Left lung (tissue), 10 donors: ENCODE measurements around the gene TSPAN9. TPM values are rescaled to one million over a fixed set of nuclear protein-coding genes. Genes with fewer than 3 reads are reported as not detected.

Experiments
- ATAC-seq: fragments of 200-7000 bp; cut with Tn5 transposase; one replicate; pipeline ENCODE4 v1.9.1; 2020; ENCODE audit warnings: moderate library complexity
- DNase-seq, 4 donors: peaks; one replicate each; pipeline ENCODE4 v3.0.0-alpha.2; 2013 to 2020
- H3K27ac ChIP-seq, 2 donors: fragments of 200-600 bp; sonication (generic) in 1 of 2; one replicate each; pipeline versions ENCODE4 v1.5.0 to v1.8.0; 2020 to 2021
- H3K27me3 ChIP-seq, 2 donors: fragments of 200-600 bp; sonication (generic) in 1 of 2; one replicate each; pipeline versions ENCODE4 v1.5.0 to v1.8.0; 2020 to 2021
- H3K36me3 ChIP-seq, 2 donors: fragments of 200-600 bp; sonication (generic) in 1 of 2; one replicate each; pipeline versions ENCODE4 v1.5.0 to v1.8.0; 2020 to 2021
- H3K4me1 ChIP-seq, 2 donors: fragments of 200-600 bp; one replicate each; pipeline ENCODE4 v1.8.0; 2021
- H3K4me3 ChIP-seq, 2 donors: fragments of 200-600 bp; sonication (generic) in 1 of 2; one replicate each; pipeline versions ENCODE4 v1.5.0 to v1.8.0; 2020 to 2021; ENCODE audit warnings: mild to moderate bottlenecking in 1 of 2
- H3K9me3 ChIP-seq, 2 donors: fragments of 200-600 bp; sonication (generic) in 1 of 2; one replicate each; pipeline versions ENCODE4 v1.5.0 to v1.8.0; 2020 to 2021
- intact Hi-C, 2 donors: fragments of 100-400 bp; cut with DNase I; formaldehyde crosslinking; loops; one replicate each; pipeline versions ENCODE4 v1.11.2 to v1.14.2; 2022
- polyA plus RNA-seq, 6 donors: library from polyadenylated mRNA; unstranded; fragments of 120-200 nt; gene quantifications; one replicate each; pipeline ENCODE4 v1.2.1, GENCODE V29; 2013; ENCODE audit not compliant: insufficient read length in 6 of 6
- total RNA-seq, 2 donors: library from RNA; stranded (reverse); fragmentation: NEBNext Ultra II Directional; extraction: Animal tissue kit (Norgen Biotek cat#: 25700); gene quantifications; one replicate each; pipeline ENCODE4 v1.2.1, GENCODE V29; 2021
- TF ChIP-seq, protein P1 (sequence below), 2 donors: fragments of 200-600 bp; sonication (generic) in 1 of 2; IDR thresholded peaks; one replicate each; pipeline versions ENCODE4 v1.5.0 to v1.8.0; 2021; ENCODE audit warnings: antibody characterized with exemption in 2 of 2
- donor health status: DM: no; HTN: yes; CAD: no.
- donor health status: DM: no; HTN: no; CAD: no.

TSPAN9 gene
- total and polyA plus RNA-seq, 8 donors: 35.6 to 98.6 (median 81.3) TPM

- H3K36me3 ChIP-seq: peaks cover 0 to 42% of the 10 kb centered on the region in 2 donors
- intact Hi-C loops: no loop called here
- H3K27ac ChIP-seq: no peak overlapping the region
- TF ChIP-seq, protein P1, sequence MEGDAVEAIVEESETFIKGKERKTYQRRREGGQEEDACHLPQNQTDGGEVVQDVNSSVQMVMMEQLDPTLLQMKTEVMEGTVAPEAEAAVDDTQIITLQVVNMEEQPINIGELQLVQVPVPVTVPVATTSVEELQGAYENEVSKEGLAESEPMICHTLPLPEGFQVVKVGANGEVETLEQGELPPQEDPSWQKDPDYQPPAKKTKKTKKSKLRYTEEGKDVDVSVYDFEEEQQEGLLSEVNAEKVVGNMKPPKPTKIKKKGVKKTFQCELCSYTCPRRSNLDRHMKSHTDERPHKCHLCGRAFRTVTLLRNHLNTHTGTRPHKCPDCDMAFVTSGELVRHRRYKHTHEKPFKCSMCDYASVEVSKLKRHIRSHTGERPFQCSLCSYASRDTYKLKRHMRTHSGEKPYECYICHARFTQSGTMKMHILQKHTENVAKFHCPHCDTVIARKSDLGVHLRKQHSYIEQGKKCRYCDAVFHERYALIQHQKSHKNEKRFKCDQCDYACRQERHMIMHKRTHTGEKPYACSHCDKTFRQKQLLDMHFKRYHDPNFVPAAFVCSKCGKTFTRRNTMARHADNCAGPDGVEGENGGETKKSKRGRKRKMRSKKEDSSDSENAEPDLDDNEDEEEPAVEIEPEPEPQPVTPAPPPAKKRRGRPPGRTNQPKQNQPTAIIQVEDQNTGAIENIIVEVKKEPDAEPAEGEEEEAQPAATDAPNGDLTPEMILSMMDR (IDR thresholded peaks at IDR 0.05): no peak
- H3K4me3 ChIP-seq: no peak overlapping the region
- no peak for ATAC-seq
- H3K4me1 ChIP-seq: no peaks in the 10 kb centered on the region
- H3K9me3 ChIP-seq: no peaks in the 10 kb centered on the region
- H3K27me3 ChIP-seq: no peaks in the 10 kb centered on the region
- DNase-seq: no peak
These were observed 37.0 kb upstream of the TSPAN9 start for GRCh38 chr12:3040026-3040656.

- no peak for ATAC-seq
- intact Hi-C loops: no loop called here
- H3K27ac ChIP-seq: no peak overlapping the region
These were observed 36.3 kb upstream of the TSPAN9 start for GRCh38 chr12:3040663-3041544.

DNA sequence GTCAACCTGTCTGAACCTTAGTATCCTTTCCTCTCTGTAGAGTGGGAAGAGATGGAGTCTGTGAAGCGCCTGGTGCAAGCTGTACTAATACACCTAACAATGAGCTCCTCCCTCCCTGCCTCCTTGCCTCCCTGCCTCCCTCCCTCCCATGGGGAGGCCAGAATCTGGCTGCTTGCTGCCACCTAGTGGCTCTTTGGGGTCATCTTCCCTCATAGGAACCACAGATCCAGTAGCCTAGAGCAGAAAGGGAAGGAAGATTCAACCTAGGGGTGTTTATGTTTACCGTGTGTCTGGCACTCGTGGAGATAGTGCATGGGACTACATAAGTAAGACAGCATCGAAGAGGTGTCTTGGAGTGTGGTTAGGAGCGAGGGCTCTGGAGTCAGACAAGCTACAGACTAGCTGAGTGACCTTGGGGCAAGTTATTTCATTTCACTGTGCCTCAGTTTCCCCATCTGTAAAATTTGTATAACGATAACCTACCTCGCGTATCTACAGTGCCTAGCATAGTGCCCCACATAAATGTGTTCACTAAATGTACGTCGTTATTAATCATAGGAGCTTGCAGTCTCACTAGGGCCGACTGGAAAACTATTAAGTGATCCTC is 35.5 kb upstream of the TSPAN9 start:
- H3K4me1 ChIP-seq: no peaks in the 10 kb centered on the region
- DNase-seq (peak in 2 of 4 donors; percentile 56 to 67), ATAC-seq (peak; percentile 76)
- TF ChIP-seq, protein P1 (IDR thresholded peaks at IDR 0.05): peak; percentile 31 to 70
- no peak overlapping the region for H3K4me3 ChIP-seq
- H3K9me3 ChIP-seq: no peaks in the 10 kb centered on the region
- no peaks in the 10 kb centered on the region for H3K27me3 ChIP-seq
- intact Hi-C loops: no loop called here
- H3K27ac ChIP-seq: no peak overlapping the region
- H3K36me3 ChIP-seq: peaks cover 0 to 41% of the 10 kb centered on the region in 2 donors

More at GRCh38 chr12:3040663-3041544, 36.3 kb upstream of the TSPAN9 start:
- no peak for DNase-seq
- no peaks in the 10 kb centered on the region for H3K4me1 ChIP-seq
- no peaks in the 10 kb centered on the region for H3K27me3 ChIP-seq
- TF ChIP-seq, protein P1 (IDR thresholded peaks at IDR 0.05): no peak
- H3K9me3 ChIP-seq: no peaks in the 10 kb centered on the region
- peaks cover 0 to 42% of the 10 kb centered on the region in 2 donors for H3K36me3 ChIP-seq
- no peak overlapping the region for H3K4me3 ChIP-seq

DNA sequence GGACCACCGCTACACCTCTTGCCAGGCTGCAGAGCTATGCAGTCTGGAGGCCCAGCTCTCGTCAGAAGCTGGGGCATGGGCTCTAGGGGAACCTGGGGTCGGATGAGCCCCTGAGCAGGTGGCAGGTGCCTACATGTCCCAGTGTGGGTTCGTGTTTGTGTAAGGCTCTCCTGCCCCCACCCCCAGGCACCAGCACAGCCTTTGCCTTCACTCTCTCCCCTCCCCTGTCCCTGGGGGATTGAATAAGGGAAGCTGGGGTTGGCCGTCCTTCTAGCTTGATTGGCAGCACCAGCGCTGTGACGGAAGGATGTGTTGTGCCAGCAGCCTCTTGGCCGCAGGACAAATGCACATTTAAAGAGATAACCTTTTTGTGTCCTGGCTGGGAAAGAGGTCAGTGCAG is 34.8 kb upstream of the TSPAN9 start:
- intact Hi-C loops: no loop called here

More for the DNA sequence above, 34.8 kb upstream of the TSPAN9 start:
- Histone ChIP-seq H3K4me1 (no peaks in the 10 kb centered on the region), H3K36me3 (peaks cover 0 to 36% of the 10 kb centered on the region in 2 donors), H3K9me3 (no peaks in the 10 kb centered on the region), H3K4me3 (no peak overlapping the region), H3K27ac (no peak overlapping the region), H3K27me3 (no peaks in the 10 kb centered on the region)
- no peak for DNase-seq
- TF ChIP-seq, protein P1 (IDR thresholded peaks at IDR 0.05): no peak
- no peak for ATAC-seq
